ENCODE measurements around the gene TMEM151B. TPM values are rescaled to one million over a fixed set of nuclear protein-coding genes. Genes with fewer than 3 reads are reported as not detected.

The TMEM151B gene
- total and polyA plus RNA-seq, 10 of the 15 experiments (the other 5 are each of a cell fraction or from before 2014, with no cell fraction given) = 0.01 to 0.19 (median 0.05) TPM; not detected in 6

- no peak for TF ChIP-seq ASH2L (IDR thresholded peaks at IDR 0.05; ENCODE audit: borderline replicate concordance, low read depth)
- TF ChIP-seq YY1 (IDR thresholded peaks at IDR 0.05; ENCODE audit: low read depth, low read length) = no peak
Measured at GRCh38 chr6:44301782-44302564, 31.7 kb downstream of the TMEM151B start (continued).

- Histone ChIP-seq H3K4me3 (no peak overlapping the region), H3K36me3 (ENCODE audit: control insufficient read depth in 2 of 2, insufficient read depth in 2 of 2, low read length in 1 of 2) (peaks cover 5 to 31% of the 10 kb centered on the region in 2 experiments; a peak in 3 of 4 replicates), H3K9me3 (replicated peaks; ENCODE audit: control insufficient read depth, insufficient read depth, low read length) (no peaks in the 10 kb centered on the region), H3K27ac (ENCODE audit: control insufficient read depth, insufficient read depth) (no peak overlapping the region), H2AFZ (ENCODE audit: control insufficient read depth, low read depth, low read length) (no peak overlapping the region), H3K9ac (ENCODE audit: control insufficient read depth, insufficient read depth, low read length) (no peak overlapping the region), H3K79me2 (ENCODE audit: control insufficient read depth, insufficient read depth, low read length) (no peaks in the 10 kb centered on the region), H3K4me1 (ENCODE audit: control insufficient read depth, insufficient read depth, low read length) (no peaks in the 10 kb centered on the region), H3K4me2 (ENCODE audit: control insufficient read depth, insufficient read depth) (no peak overlapping the region), H4K20me1 (ENCODE audit: control insufficient read depth, insufficient read depth) (no peaks in the 10 kb centered on the region), H3K27me3 (replicated peaks in 1 of 2; ENCODE audit: control insufficient read depth in 2 of 2, insufficient read depth in 2 of 2, low read length in 1 of 2) (peaks cover 0 to 2% of the 10 kb centered on the region in 2 experiments; a peak in 2 of 4 replicates)
- BruUV-seq (replicated peaks) = no TSS peak
- FAIRE-seq = no peak
- ATAC-seq = no peak
- 90% methylated on average over 11 of the region's 12 CpGs for WGBS (ENCODE audit: insufficient coverage, insufficient replicate concordance, low lambda C conversion rate, missing lambda C conversion rate)
- in situ Hi-C loops (cut with MboI) (no loop called here), intact Hi-C loops (cut with micrococcal nuclease; ENCODE audit: unreplicated experiment) (no loop called here)
- SMC1A ChIA-PET (ENCODE audit: uncharacterized antibody, unreplicated experiment) = interaction anchor here (1.0 kb wide), 1 partner anchor 35 kb away, joined by 5 read pairs; no protein-coding TSS in a partner anchor
- RAD21 ChIA-PET (ENCODE audit: unreplicated experiment) = interaction anchor here (1.0 kb wide), 1 partner anchor 34 kb away, joined by 3 read pairs; no protein-coding TSS in a partner anchor
- CTCF ChIA-PET = interaction anchor here (2.8 to 7.4 kb wide), 2 partner anchors 10 to 36 kb away, joined by 15 to 87 read pairs; partner anchors contain the start of genes AARS2, NFKBIE and TMEM151B
- POLR2A ChIA-PET = no interaction called here
- DNase-seq (ENCODE audit: low read depth, low spot score) = no peak
- TF ChIP-seq RELB (IDR thresholded peaks at IDR 0.05; ENCODE audit: low read depth) (no peak), BHLHE40 (IDR thresholded peaks at IDR 0.05; ENCODE audit: borderline replicate concordance in 1 of 2, low read depth in 2 of 2, low read length in 1 of 2) (no peak), SMC3 (IDR thresholded peaks at IDR 0.05; ENCODE audit: borderline replicate concordance, low read length) (no peak), TAF1 (IDR thresholded peaks at IDR 0.05; ENCODE audit: borderline replicate concordance, low read depth, low read length) (no peak), CBX3 (IDR thresholded peaks at IDR 0.05; ENCODE audit: borderline replicate concordance, low read depth) (no peak), KDM1A (IDR thresholded peaks at IDR 0.05; ENCODE audit: borderline replicate concordance) (no peak), RAD21 (IDR thresholded peaks at IDR 0.05; ENCODE audit: insufficient read depth, low read depth, low read length) (no peak), ZSCAN29 (IDR thresholded peaks at IDR 0.05) (no peak), SIN3A (IDR thresholded peaks at IDR 0.05; ENCODE audit: low read depth, low read length) (no peak), ZBTB33 (IDR thresholded peaks at IDR 0.05) (no peak), ZNF207 (IDR thresholded peaks at IDR 0.05; ENCODE audit: borderline replicate concordance) (no peak), KLF5 (IDR thresholded peaks at IDR 0.05; ENCODE audit: partially characterized antibody) (no peak), HSF1 (IDR thresholded peaks at IDR 0.05; ENCODE audit: low read depth, low read length) (no peak)
Measured at GRCh38 chr6:44302856-44303255, 32.6 kb downstream of the TMEM151B start.

Data from GM12878 (cell line).